Lung (tissue), 12 donors: ENCODE results near the gene UTP4. TPM values are rescaled to one million over a fixed set of nuclear protein-coding genes. Genes with fewer than 3 reads are reported as not detected.
A peak's percentile ranks its signal among the peaks of the same experiment; 100 is the strongest.

Experiments
- ATAC-seq: fragments of 200-7000 bp; cut with Tn5 transposase; one replicate; pipeline ENCODE4 v1.9.1; 2020; ENCODE audit warnings: moderate number of reproducible peaks; ENCODE audit not compliant: insufficient read depth, low FRiP score
- DNase-seq, 3 donors: peaks; one replicate each; pipeline ENCODE4 v3.0.0-alpha.2; 2013 to 2017
- H3K27ac ChIP-seq, 2 donors: one replicate each; pipeline ENCODE4 v1.5.1; 2013; ENCODE audit warnings: mild to moderate bottlenecking in 2 of 2, moderate library complexity in 2 of 2, control low read depth in 1 of 2, inconsistent platforms in 1 of 2, low read depth in 1 of 2, low read length in 1 of 2
- H3K27me3 ChIP-seq, 3 donors: one replicate each; pipeline ENCODE4 v1.5.1; 2013; ENCODE audit warnings: low read length in 2 of 3; ENCODE audit not compliant: control insufficient read depth in 3 of 3, insufficient read depth in 3 of 3
- H3K36me3 ChIP-seq, 4 donors: one replicate each; pipeline ENCODE4 v1.5.1; 2013; ENCODE audit warnings: low read length in 4 of 4, mild to moderate bottlenecking in 1 of 4, moderate library complexity in 1 of 4; ENCODE audit not compliant: control insufficient read depth in 4 of 4, insufficient read depth in 4 of 4
- H3K4me1 ChIP-seq, 5 donors: one replicate each; pipeline ENCODE4 v1.5.1; 2013; ENCODE audit warnings: low read length in 5 of 5, mild to moderate bottlenecking in 2 of 5, moderate library complexity in 1 of 5; ENCODE audit not compliant: control insufficient read depth in 5 of 5, insufficient read depth in 5 of 5
- H3K4me3 ChIP-seq: one replicate; pipeline ENCODE4 v1.5.1; 2013; ENCODE audit warnings: mild to moderate bottlenecking, control low read depth, moderate library complexity
- H3K9ac ChIP-seq, 2 donors: one replicate each; pipeline ENCODE4 v1.5.1; 2013; ENCODE audit warnings: low read length in 2 of 2, control low read depth in 1 of 2; ENCODE audit not compliant: insufficient read depth in 1 of 2
- H3K9me3 ChIP-seq, 4 donors: one replicate each; pipeline ENCODE4 v1.5.1; 2013; ENCODE audit warnings: low read length in 3 of 4, mild to moderate bottlenecking in 1 of 4, moderate library complexity in 1 of 4; ENCODE audit not compliant: control insufficient read depth in 4 of 4, insufficient read depth in 3 of 4
- WGBS, 2 donors: extraction: QIAGEN DNeasy Blood & Tissue Kit; methylation state at CpG; one replicate each; pipeline ENCODE4 v1.1.7; 2013; 5-methylcytosine and 5-hydroxymethylcytosine counted together
- polyA plus RNA-seq, 2 donors: library from polyadenylated mRNA; stranded (reverse); fragments of 200-250 nt; gene quantifications; one replicate each; pipeline ENCODE4 v1.2.1, GENCODE V29; 2013
- total RNA-seq, 2 donors: library from RNA; depleted of rRNA in 1 of 2; stranded (reverse); fragments of >200 nt in 1 of 2; gene quantifications; one replicate each; pipeline ENCODE4 v1.2.1, GENCODE V29; 2014 to 2021
- TF ChIP-seq, protein P1 (sequence below): IDR thresholded peaks from 2 replicates; pipeline ENCODE4 v1.5.1; 2012; ENCODE audit warnings: mild to moderate bottlenecking; ENCODE audit errors: control extremely low read depth, extremely low read depth
- donor health status: control.
- donor health status: control.
- donor health status: Bipolar disorder and iron deficiency.
- donor health status: healthy.
- donor health status: DM: yes; HTN: yes; CAD: no.

Gene UTP4
- total and polyA plus RNA-seq, 4 donors, result 18.1 to 34.5 (median 26.0) TPM

DNA sequence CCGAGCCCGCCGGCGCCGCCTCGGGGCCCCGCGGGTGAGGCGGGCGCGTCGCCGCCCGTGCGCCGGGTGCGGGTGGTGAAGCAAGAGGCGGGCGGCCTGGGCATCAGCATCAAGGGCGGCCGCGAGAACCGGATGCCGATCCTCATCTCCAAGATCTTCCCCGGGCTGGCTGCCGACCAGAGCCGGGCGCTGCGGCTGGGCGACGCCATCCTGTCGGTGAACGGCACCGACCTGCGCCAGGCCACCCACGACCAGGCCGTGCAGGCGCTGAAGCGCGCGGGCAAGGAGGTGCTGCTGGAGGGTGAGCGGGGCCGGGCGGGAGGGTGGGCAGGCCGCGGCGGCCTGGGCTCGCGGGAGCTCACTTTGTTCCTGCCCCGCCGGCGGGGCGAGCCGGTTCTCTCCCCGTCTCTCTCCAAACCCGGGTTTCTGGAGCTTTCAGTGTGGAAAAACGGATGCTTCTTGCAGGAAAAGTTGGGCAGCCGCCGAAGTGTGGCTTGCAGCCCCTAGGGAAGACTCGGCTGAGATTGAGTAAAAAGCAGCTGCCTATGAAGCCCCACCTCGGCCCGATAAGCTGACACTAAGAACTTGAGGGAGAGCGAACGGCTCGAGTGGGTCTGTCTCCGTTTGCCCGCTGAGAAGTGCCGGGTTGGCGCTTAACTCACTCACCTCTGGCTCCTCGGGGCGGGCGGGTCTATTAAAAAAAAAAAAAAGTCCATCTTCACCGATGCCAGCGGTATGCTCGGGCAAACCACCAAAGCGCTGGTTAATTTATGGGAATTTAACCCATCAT is 55.2 kb downstream of the UTP4 start:
- no peaks in the 10 kb centered on the region for H3K9me3 ChIP-seq
- H3K27me3 ChIP-seq, result no peaks in the 10 kb centered on the region
- H3K4me3 ChIP-seq, result peak overlapping the region; percentile 96
- H3K36me3 ChIP-seq, result no peaks in the 10 kb centered on the region
- peak; percentile 53 to 65 (median 56) for DNase-seq
- 0% methylated on average over 54 to 76 of the region's 76 CpGs for WGBS, 2 donors
- TF ChIP-seq, protein P1, sequence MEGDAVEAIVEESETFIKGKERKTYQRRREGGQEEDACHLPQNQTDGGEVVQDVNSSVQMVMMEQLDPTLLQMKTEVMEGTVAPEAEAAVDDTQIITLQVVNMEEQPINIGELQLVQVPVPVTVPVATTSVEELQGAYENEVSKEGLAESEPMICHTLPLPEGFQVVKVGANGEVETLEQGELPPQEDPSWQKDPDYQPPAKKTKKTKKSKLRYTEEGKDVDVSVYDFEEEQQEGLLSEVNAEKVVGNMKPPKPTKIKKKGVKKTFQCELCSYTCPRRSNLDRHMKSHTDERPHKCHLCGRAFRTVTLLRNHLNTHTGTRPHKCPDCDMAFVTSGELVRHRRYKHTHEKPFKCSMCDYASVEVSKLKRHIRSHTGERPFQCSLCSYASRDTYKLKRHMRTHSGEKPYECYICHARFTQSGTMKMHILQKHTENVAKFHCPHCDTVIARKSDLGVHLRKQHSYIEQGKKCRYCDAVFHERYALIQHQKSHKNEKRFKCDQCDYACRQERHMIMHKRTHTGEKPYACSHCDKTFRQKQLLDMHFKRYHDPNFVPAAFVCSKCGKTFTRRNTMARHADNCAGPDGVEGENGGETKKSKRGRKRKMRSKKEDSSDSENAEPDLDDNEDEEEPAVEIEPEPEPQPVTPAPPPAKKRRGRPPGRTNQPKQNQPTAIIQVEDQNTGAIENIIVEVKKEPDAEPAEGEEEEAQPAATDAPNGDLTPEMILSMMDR, result no peak
- ATAC-seq, result peak; percentile 14
- H3K9ac ChIP-seq, result peak overlapping the region; percentile 68 to 87
- H3K27ac ChIP-seq, result peak overlapping the region; percentile 90 to 99
- peaks cover 4 to 28% (median 5%) of the 10 kb centered on the region in 5 donors for H3K4me1 ChIP-seq

DNA sequence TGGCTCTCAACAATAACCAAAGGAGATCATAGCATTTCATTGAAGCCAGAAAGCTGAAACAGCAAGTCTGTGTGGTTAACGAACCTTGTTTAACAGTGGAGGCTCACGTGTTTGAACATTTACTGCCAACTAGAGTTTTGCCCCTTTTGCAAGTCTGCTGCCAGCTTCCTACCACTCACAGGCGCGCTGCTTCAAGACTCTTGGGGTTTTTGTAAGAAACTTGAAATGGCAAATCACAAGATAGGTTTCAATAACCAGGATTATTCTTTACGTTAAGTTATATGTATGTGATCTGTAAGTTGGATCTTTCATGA is 55.7 kb downstream of the UTP4 start:
- H3K4me3 ChIP-seq, result peak overlapping the region; percentile 96
- TF ChIP-seq, protein P1, result no peak
- ATAC-seq (no peak), DNase-seq (peak in 1 of 3 donors; percentile 68)
- 2 to 4% methylated on average over 5 of the region's 5 CpGs for WGBS, 2 donors
- H3K27me3 ChIP-seq, result no peaks in the 10 kb centered on the region
- peaks cover 0 to 25% (median 5%) of the 10 kb centered on the region in 5 donors for H3K4me1 ChIP-seq
- no peaks in the 10 kb centered on the region for H3K36me3 ChIP-seq
- H3K9me3 ChIP-seq, result no peaks in the 10 kb centered on the region
- H3K27ac ChIP-seq, result peak overlapping the region in 1 of 2 donors; percentile 99
- H3K9ac ChIP-seq, result peak overlapping the region; percentile 68 to 87

DNA sequence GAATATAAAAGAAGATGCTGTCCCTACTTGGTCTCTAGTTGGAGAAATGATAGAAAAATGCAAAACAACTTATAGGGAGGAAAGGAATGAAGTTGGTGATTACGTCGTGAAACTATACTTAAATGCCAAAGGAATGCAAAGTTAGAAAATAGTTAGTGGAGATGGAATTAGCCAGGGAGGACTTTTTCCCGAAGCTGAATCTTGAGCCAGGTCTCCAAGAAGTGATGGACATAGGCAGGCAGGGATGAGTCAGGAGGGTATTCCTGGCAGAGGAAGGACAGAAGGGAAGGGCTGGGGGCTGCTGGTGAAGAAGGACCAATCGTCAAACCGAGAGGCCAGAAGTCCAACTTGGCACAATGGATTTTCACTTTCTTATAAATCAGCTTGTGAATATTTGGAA is 56.3 kb downstream of the UTP4 start:
- TF ChIP-seq, protein P1, result no peak
- H3K4me3 ChIP-seq, result no peak overlapping the region
- ATAC-seq, result no peak
- H3K9ac ChIP-seq, result peak overlapping the region in 1 of 2 donors; percentile 87
- H3K4me1 ChIP-seq, result peaks cover 0 to 27% (median 5%) of the 10 kb centered on the region in 5 donors
- H3K9me3 ChIP-seq, result no peaks in the 10 kb centered on the region
- no peak overlapping the region for H3K27ac ChIP-seq
- H3K27me3 ChIP-seq, result no peaks in the 10 kb centered on the region
- WGBS, 2 donors, result 25 to 40% methylated on average over 5 of the region's 5 CpGs
- peak in 1 of 3 donors; percentile 39 for DNase-seq
- no peaks in the 10 kb centered on the region for H3K36me3 ChIP-seq
